ENCODE results near the gene C9orf78.
"Not testable (repeated sequence)": the region's sequence is repeated elsewhere in the genome, so short reads cannot be mapped to it uniquely, and the experiment has no call there.

The C9orf78 gene

DNA sequence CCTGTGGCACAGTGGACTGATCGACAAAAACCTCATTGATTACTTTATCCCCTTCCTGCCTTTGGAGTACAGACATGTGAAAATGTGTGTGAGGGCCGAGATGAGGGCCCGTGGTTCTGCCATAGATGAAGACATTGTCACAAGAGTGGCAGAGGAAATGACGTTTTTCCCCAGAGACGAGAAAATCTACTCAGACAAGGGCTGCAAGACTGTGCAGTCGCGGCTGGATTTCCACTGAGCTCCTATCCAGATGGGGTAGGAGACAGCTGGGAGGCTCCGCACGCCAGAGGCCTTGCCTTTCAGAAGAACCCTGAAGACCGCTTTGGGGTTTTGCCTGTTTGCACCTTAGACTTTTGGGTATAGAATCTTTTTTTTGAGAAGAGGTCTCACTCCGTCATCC is 25.7 kb downstream of the C9orf78 start:
- no peak for DNase-seq

DNA sequence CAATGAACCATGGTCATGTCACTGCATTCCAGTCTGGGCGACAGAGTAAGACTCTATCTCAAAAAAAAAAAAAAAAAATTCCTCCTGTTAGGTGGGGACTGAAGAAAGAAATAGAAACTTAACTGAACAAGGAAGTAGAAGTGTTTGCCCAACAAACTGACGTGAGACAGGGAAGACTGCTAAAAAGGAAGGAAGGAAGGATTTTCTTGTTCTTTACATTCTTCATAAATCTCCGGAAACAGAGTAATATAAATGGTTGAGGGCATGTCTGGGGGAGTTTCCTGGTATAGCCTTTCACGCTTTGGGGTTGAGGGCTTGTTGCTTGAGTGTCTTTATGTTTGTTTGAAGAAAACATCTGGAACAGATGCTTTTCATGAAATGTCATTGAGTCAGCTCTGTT is 29.0 kb downstream of the C9orf78 start:
- DNase-seq = no peak

DNA sequence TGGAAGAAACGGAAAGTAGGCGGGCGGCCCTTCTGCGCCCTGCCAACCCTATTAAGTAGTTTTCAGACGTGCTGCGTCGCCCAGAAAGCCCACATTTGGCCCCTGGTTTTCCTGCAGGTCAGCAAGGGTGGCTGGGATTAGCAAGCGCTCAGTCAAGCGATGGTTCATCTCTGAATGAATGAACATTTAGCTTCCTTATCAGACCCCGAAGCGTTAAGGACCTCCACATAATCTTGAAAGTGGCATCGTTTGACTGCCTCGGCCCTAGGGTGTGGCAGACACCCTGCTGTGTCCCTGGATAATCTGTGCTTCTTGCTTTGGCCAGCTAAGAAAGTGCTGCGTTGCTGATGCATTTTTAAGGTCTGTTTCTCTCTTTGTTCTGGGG is 31.4 kb downstream of the C9orf78 start:
- no peak for DNase-seq

DNA sequence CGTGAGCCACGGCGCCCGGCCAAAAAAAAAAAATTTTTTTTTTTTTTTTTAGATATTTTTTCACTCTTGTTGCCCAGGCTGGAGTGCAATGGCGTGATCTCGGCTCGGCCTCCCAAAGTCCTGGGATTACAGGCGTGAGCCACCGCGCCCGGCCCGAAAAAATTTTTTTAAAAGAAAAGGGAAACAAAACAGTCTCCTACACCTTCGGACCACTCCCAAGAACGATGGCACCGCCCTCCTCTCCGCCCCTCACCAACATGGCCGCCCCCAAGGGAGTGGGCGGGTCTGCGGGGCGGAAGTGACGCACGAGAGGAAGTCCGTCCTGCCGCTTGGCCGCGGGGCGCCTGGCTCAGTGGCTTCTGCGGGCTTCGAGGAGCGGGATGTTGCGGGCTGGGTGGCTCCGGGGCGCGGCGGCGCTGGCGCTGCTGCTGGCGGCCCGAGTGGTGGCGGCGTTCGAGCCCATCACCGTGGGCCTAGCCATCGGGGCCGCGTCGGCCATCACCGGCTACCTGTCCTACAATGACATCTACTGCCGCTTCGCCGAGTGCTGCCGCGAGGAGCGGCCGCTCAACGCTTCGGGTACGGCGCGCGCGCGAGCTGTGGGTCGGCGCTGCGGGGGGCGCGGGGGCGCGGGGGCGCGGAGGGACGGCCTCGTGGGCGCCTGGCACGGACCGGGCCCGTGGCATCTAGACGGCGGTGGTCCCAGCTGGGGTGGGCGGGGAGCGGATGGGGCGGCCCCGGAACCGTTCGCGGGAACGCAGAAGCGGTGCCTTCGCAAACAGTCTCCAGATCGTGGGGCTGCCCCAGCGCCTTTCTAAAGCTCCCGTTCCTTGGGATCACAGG is 32.0 kb downstream of the C9orf78 start, which contains the start of gene TOR1B:
Gene TOR1B (plus strand): TSS at position 352 of the 843 bp plus-strand sequence. CDS start 29 bp downstream, at position 381.
- peak; percentile 96 for DNase-seq

DNA sequence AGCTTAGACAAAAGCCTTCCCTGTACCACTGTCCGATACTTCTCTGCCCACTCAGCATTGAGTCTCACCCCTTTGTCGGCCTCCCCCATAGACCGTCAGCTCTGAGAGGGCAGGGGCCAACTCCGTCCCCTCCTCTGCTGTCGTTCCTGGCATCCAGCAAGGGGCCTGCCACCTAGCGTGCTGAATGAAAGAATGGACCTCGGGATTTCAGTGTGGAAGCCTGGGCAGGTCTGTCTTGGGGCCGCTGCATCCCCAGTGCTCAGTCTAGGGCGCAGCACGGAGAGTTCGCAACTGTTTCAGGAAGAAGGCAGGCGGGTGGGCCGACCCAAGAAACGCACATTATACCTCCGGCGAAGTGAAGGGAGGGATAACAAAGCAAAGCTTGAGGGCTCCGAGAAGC is 33.6 kb downstream of the C9orf78 start:
- no peak for DNase-seq

DNA sequence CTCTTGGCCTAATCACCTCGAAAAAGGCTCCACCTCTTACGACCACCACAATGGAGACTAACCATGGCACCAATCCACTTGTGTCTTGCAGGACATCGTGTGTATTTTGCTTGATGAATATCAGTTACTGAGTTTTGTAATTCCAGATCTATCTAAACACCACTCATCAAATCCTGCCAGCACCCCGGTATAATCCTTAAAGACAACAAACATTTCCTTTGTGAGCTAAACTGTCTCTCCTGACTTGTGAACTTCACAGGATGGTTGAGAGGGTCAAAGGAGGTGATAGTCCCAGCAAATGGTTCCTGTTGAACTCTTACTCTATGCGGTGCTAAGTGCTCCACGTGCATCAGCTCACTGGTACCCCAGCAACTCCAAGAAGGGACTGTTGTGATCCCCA is 36.1 kb downstream of the C9orf78 start:
- no peak for DNase-seq

DNA sequence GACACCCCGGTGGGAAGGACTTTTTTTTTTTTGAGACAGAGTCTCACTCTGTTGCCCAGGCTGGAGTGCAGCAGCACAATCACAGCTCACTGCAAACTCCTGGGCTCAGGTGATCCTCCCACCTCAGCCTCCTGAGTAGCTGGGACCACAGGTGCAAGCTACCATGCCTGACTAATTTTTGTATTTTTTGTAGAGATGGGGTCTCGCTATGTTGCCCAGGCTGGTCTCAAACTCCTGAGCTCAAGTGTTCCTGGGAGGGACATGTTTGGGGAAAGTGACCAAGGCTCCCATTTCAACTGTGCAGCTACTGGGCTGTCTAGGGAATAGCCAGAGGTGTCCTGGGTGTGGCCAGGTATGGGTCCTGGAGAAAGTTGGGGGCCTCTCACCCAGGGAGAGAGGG is 39.0 kb downstream of the C9orf78 start:
- DNase-seq = not testable (repeated sequence)

DNA sequence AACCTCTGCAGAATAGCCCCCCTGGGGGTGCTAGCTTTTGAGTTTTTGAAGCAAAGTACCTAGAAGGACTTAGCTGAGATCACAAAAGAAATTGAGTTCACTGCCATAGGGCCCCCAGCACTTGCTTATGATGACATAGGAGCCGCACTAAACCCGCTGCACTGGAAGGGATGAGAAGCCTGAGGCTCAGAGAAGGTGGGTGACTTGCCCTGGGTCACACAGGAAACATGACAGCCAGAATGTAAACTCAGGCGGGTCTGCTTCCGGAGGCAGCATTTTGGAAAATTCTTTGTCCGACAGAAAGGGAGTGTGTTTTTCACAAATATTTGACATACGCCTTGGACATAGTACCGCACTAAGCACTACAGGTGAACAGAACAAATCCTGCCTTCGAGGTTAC is 40.5 kb downstream of the C9orf78 start:
- DNase-seq = no peak

DNA sequence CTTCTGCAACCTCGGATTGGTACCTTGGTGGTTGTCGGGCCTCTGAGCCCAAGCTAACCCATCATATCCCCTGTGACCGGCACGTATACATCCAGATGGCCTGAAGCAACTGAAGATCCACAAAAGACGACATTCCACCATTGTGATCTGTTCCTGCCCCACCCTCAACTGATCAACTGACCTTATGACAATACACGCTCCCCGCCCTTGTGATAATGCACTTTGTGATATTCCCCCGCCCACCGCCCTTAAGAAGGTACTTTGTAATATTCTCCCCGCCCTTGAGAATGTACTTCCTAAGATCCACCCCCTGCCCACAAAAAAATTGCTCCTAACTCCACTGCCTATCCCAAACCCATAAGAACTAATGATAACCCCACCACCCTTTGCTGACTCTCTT is 48.6 kb downstream of the C9orf78 start:
- no peak for DNase-seq

DNA sequence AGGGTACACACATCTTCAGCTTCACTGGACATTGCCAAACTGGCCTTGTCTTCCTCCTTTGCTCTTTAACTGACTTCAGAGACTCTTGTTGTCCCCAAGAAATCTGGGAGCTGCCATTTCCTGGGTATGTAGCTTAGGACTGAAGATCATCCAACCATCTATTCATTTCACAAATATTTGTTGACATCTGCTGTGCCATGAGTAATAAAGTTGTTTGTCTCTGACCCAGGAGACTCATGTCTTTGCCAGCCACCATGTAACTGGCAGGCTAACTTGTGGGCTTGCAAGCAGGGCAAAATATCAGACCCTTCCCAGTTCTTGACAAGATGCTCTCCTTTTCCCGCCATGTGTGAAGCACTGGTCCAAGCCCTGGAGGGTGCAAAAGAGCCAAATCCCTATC is 49.2 kb downstream of the C9orf78 start:
- no peak for DNase-seq

DNA sequence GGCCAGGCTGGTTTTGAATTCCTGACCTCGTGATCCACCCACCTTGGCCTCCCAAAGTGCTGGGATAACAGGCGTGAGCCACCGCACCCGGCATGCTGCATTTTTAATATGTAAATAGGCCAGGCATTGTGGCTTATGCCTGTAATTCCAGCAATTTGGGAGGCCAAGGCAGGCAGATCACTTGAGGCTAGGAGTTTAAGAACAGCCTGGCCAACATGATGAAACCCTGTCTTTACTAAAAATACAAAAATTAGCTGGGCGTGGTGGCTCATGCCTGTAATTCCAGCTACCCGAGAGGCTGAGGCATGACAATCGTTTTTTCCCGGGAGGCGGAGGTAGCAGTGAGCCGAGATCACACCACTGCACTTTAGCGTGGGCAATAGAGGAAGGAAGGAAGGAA is 50.1 kb downstream of the C9orf78 start:
- not testable (repeated sequence) for DNase-seq

DNA sequence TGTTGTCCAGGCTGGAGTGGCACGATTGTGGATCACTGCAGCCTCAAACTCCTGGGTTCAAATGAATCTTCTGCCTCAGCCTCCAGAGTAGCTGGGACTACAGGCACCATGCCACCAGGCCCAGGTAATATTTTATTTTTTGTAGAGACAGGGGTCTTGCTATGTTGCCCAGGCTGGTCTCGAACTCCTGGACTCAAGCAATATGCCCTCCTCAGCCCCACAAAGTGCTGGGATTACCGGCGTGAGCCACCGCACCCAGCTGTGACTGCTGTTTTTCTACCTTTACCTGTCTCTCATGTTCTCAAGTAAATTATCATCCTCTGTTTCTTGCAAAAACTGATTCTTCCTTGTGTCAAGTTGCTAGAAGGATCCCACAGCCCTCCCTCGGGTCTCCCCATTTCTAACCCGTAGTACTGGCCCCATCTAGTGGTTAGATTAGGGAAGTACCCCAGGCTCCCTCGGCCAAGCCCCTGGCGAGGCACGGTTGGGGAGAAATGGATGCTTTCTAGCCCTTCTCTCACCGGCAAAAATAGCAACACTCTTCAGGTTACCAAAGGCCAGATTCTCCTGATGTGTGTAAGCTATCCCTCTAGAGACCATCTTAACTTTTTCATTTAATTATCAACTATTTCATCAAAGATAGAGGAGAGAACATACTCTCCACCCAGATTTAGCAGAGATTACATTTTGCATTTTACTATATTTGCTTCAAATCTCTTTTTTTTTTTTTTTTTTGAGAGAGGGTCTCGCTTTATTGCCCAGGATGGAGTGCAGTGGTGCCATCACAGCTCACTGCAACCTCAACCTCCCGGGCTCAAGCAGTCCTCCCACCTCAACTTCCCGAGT is 51.3 kb downstream of the C9orf78 start:
- DNase-seq = peak; percentile 86

DNA sequence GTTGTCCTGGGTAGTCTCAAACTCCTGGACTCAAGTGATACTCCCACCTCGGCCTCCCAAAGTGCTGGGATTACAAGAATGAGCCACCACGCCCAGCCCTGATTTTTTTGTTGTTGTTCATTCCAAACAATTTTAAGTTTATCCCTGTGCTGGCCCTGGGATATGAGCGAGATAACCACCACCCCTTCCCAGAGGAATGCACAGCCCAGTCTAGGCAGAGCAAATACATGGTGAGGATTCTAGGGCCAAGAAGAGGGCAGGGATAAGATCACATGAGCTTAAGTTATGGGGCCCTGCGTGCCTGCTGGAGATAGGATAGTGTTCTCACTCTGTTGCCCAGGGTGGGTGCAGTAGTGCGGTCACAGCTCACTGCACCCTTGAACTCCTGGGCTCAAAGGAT is 53.1 kb downstream of the C9orf78 start:
- no peak for DNase-seq

DNA sequence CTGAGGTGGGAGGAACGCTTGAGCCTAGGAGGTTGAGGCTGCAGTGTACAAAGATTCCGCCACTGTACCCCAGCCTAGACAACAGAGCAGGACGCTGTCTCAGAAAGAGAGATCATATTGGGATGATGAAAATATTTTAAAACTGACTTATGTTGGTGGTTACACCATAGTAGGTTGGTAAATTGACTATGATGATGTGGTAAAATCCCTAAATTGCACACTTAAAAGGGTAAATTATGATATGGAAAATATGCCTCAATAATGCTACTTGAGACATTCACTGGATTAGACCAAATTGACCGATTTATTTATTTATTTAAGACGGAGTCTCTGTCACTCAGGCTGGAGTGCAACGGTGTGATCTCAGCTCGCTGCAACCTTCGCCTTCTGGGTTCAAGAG is 53.9 kb downstream of the C9orf78 start:
- DNase-seq = no peak

DNA sequence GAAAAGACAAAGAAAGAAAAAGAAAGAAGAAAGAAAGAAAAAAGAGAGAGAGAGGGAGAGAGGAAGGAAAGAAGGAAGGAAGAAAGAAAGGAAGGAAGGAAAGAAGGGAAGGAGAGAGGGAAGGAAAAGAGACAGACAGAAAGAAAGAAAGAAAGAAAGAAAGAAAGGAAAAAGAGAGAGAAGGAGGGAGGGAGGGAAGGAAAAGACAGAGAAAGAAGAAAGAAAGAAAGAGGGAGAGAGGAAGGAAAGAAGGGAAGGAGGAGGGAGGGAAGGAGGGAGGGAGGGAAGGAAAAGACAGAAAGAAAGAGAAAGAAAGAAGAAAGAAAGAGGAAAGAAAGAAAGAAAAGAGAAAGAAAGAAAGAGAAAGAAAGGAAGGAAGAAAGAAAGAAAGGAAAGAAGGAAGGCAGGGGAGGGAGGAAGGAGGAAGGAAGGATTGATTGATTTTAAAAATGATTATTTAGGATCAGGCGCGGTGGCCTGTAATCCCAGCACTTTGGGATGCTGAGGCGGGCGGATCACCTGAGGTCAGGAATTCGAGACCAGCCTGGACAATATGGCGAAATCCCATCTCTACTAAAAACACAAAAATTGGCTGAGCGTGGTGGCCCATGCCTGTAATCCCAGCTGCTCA is 55.4 kb downstream of the C9orf78 start:
- DNase-seq = no peak

DNA sequence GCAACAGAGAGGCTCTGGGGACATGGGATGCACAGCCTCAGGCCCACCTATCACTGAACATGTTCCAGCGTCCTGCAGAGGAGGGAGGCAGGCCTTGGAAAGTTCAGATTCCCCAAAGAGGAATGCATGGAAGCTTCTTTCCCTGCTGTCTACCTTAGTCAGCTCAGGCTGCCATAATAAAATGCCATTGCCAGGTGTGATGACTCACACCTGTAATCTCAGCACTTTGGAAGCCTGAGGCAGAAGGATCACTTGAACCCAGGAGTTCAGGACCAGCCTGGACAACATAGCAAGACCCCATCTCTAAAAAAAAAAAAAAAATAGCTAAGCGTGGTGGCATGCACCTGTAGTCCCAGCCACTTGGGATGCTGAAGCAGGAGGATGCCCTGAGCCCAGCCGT is 56.6 kb downstream of the C9orf78 start:
- DNase-seq = no peak

DNA sequence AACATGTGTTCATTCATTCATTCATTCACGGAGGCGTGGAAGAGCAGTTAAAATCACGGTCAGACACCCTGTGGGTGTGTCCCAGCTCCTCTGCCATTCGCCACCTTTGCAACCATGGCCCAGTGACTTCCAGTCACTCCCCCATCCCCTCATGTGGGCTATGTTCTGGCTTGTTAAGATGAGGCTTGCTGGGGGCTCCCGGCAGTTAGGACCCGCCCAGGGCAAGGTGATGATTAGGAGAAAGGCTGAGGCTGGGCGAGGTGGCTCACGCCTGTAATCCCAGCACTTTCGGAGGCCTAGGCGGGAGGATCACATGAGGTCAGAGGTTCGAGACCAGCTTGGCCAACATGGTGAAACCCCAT is 57.3 kb downstream of the C9orf78 start:
- no peak for DNase-seq

All from CD4-positive, alpha-beta T cell treated with Interleukin-17A for 1 hour (primary cell).